ENCODE results near the gene TLL2.

Gene TLL2

DNA sequence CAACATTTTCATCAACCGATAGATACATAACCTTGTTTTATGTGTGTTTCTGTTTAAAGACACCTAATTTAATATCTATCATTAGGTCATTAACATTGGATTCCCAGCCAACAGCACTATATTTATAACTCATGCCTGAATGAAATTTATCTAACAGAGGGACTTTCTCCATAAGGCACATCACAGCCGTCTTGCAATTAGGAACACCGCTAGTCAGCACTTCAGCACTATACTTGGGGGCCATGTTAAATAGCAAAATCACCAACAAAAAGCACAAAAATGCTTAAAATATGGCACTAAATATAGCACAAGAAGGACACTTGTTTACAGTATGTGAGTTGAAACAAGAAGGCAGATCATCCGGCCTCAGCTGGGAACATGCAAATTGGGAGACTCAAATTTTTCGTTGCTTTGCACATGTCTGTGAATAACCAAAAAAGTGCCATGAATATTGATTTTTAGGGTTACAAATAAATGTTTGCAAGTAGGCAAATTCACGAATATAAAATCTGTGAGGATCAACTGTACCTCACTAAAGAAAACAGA, 51.0 kb downstream of the TLL2 start:
- TF ChIP-seq, protein P1, sequence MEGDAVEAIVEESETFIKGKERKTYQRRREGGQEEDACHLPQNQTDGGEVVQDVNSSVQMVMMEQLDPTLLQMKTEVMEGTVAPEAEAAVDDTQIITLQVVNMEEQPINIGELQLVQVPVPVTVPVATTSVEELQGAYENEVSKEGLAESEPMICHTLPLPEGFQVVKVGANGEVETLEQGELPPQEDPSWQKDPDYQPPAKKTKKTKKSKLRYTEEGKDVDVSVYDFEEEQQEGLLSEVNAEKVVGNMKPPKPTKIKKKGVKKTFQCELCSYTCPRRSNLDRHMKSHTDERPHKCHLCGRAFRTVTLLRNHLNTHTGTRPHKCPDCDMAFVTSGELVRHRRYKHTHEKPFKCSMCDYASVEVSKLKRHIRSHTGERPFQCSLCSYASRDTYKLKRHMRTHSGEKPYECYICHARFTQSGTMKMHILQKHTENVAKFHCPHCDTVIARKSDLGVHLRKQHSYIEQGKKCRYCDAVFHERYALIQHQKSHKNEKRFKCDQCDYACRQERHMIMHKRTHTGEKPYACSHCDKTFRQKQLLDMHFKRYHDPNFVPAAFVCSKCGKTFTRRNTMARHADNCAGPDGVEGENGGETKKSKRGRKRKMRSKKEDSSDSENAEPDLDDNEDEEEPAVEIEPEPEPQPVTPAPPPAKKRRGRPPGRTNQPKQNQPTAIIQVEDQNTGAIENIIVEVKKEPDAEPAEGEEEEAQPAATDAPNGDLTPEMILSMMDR (IDR thresholded peaks at IDR 0.05; ENCODE audit: low read depth, low read length), result no peak
- no peak overlapping the region for H3K4me3 ChIP-seq (ENCODE audit: low read depth, low read length)

DNA sequence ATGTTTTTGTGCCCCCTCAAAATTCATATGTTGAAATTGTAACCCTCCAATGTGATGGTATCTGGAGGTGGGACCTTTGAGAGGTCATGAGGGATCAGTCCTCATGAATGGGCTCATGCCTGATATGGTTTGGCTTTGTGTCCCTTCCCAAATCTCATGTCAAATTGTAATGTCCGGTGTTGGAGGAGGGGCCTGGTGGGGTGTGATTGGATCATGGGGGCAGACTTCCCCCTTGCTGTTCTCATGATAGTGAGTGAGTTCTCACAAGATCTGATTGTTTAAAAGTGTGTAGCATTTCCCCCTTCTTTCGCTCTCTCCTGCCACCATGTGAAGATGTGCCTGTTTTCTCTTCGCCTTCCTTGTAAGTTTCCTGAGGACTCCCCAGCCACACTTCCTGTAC, 53.4 kb downstream of the TLL2 start:
- TF ChIP-seq, protein P1 (IDR thresholded peaks at IDR 0.05; ENCODE audit: low read depth, low read length), result no peak

DNA sequence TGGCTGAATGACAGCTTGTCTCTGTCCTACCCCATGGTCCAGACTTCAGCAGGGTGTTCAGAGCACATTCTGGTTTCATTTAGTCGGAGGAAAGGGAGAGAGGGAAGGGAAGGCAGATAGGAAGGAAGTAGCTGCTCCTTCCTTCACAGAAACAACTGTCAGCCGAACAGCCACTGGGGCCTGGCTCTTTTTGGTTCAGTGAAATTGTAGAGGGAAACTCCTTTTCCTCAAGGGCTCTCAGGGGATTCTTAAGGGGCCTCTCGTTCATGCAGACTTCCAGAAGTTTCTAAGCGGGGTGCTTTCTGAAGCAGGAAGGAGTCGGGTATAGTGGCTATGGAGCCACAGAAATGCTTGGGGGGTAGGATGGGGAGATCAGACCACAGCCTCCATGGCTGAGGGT, 56.4 kb downstream of the TLL2 start:
- TF ChIP-seq, protein P1 (IDR thresholded peaks at IDR 0.05; ENCODE audit: low read depth, low read length), result no peak
- H3K4me3 ChIP-seq (ENCODE audit: low read depth, low read length), result no peak overlapping the region

More for the DNA sequence above, 53.4 kb downstream of the TLL2 start:
- no peak overlapping the region for H3K4me3 ChIP-seq (ENCODE audit: low read depth, low read length)

DNA sequence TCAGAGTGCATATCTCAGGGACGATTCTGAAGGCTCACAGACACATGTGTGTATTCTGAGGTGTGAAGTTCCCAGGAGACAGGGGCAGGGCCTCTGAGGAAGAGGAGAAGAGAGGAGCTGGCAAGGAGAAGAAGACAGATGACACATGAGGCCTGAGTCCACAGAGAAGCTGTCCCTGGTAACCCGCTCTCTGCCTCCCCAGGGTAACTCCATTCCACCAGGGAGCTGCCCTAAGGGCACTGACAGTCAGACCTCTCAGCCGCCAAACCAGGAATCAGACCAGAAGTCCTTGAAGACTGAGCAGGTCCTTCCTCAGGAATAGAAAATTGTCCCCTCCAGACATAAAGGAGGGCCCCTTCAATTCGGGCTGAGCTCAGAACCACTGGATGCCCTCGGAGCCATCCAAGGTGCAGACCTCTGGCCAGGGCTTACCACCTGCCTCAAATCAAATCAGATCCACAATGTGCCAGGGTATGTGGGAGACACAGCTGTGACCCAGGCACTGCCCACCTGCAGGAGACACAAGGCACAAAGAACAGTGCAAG, 57.4 kb downstream of the TLL2 start:
- no peak overlapping the region for H3K4me3 ChIP-seq (ENCODE audit: low read depth, low read length)
- TF ChIP-seq, protein P1 (IDR thresholded peaks at IDR 0.05; ENCODE audit: low read depth, low read length), result no peak

DNA sequence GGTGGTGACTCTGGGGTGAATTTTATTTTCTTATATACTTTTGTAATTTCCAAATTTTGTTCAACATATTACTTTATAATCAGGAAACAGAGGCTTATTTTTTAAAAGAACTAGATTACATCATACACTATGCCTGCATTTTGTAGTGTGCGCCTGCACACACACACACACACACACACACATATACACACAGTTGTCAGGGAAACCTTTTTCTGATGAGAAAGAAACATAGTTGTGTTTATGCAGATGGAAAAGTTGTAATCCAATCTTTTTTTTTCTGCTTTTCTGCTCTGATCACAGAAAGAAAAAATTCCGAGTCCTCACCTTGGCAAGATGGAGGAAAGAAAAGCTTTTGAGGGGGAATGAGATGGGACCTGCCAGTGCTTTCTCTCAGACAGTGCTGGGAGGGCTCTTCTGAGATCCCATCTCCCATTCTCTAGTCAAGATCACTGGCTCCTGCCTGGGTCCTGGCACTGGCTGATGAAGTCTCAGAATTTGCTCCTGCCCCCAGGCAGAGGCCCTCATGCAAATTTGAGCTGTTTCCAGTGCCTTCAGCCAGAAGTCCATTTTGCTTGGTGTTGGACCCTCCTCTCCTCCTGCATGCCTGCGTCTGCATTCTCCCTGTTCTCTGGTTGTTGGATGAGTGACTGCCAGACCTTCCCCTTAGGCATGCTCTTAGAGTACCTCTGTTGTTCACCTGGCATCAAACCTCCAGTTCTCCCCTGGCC, 59.7 kb downstream of the TLL2 start:
- H3K4me3 ChIP-seq (ENCODE audit: low read depth, low read length), result no peak overlapping the region
- TF ChIP-seq, protein P1 (IDR thresholded peaks at IDR 0.05; ENCODE audit: low read depth, low read length), result no peak

DNA sequence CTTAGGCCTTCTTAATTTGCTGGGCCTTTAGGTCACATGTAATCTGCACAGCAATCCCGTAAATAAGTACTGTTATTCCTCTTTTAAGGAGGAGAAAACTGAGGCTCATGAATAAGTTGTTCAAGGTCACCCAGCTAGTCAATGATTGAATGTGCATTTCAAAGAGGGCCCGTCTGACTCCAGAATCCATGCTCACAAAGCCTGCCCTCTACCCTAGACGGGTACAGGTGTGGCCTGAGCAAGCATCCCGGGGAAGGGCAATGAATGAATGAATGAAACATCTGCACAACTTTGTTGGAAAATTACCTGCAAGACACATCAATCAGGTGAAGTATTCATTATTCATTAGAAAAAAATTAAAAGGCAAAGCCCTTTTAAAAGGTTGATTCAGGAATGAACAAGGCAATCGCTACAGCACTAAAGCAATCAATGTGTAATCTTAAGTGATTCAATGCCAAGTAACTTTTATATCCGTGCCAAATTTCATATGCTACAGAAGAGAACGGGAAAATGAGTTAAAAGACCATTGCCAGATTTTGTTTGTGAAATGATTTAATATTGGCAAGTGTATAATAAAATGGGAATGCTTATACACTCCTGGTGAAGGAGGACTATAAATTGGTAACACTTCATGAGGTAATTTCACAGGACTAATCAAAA, 61.1 kb downstream of the TLL2 start:
- TF ChIP-seq, protein P1 (IDR thresholded peaks at IDR 0.05; ENCODE audit: low read depth, low read length), result no peak
- H3K4me3 ChIP-seq (ENCODE audit: low read depth, low read length), result no peak overlapping the region

All from WI38 (cell line).